Endothelial cell of umbilical vein (primary cell): ENCODE results near the gene FGD3. TPM values are rescaled to one million over a fixed set of nuclear protein-coding genes. Genes with fewer than 3 reads are reported as not detected.

Experiments used
- BruUV-seq: library from RNA; stranded (reverse); fragments of 400-500 nt; replicated peaks from 2 replicates; lab custom pipeline; 2021; lab: Mats Ljungman, UMichigan
- CTCF ChIA-PET: fragments of 300-600, 350-600 bp; sonication (Branson Sonifier 250); formaldehyde crosslinking; loops from one replicate; lab custom pipeline; 2021; ENCODE audit warnings: antibody characterized with exemption, inconsistent platforms; lab: Charles Lee
- POLR2A ChIA-PET: fragments of 300-600, 350-600 bp; sonication (Branson Sonifier 250); formaldehyde crosslinking; loops from one replicate; lab custom pipeline; 2021; ENCODE audit warnings: antibody characterized with exemption, inconsistent platforms; lab: Charles Lee
- DNase-seq: peaks from one replicate; pipeline ENCODE4 v3.0.0-alpha.2; 2011; ENCODE audit warnings: low read depth, low spot score
- FAIRE-seq: peaks from 2 replicates; lab custom pipeline; 2011; peaks lifted over from hg19 to GRCh38; lab: Jason Lieb, UNC
- H2AFZ ChIP-seq: 2 replicates; pipeline ENCODE4 v1.6.0; 2012; ENCODE audit warnings: low read depth, low read length, control low read depth, inconsistent platforms
- H3K27ac ChIP-seq: 2 replicates; pipeline ENCODE4 v1.5.1; 2011; ENCODE audit warnings: low read depth, mild to moderate bottlenecking, control low read depth, low read length, moderate library complexity; ENCODE audit not compliant: insufficient read depth
- H3K27me3 ChIP-seq, 2 experiments: 2 replicates each; pipeline versions ENCODE4 v1.6.0 to v1.6.1; 2011; ENCODE audit warnings: low read length in 2 of 2, mixed read lengths in 1 of 2; ENCODE audit not compliant: control insufficient read depth in 2 of 2, insufficient read depth in 2 of 2
- H3K36me3 ChIP-seq, 2 experiments: 2 replicates in 1 of 2; 3 replicates in 1 of 2; pipeline ENCODE4 v1.5.1; 2011; ENCODE audit warnings: low read length in 2 of 2, mild to moderate bottlenecking in 1 of 2, moderate library complexity in 1 of 2; ENCODE audit not compliant: control insufficient read depth in 2 of 2, insufficient read depth in 2 of 2; ENCODE audit errors: extremely low read depth in 1 of 2
- H3K4me1 ChIP-seq: 3 replicates; pipeline ENCODE4 v1.5.1; 2011; ENCODE audit warnings: mild to moderate bottlenecking, low read length; ENCODE audit not compliant: control insufficient read depth, insufficient read depth; ENCODE audit errors: extremely low read depth
- H3K4me2 ChIP-seq: 2 replicates; pipeline ENCODE4 v1.6.1; 2011; ENCODE audit warnings: low read length, control low read depth, mixed read lengths; ENCODE audit not compliant: insufficient read depth
- H3K4me3 ChIP-seq, 3 experiments: fragments of 200-600 bp in 1 of 3; sonication (generic), shearing (Covaris generic) in 1 of 3; replicated peaks in 1 of 3; 2 replicates each; pipeline ENCODE4 v1.5.1; 2011 to 2016; ENCODE audit warnings: control low read depth in 3 of 3, low read length in 3 of 3, mild to moderate bottlenecking in 2 of 3, inconsistent platforms in 1 of 3, low read depth in 1 of 3, moderate library complexity in 1 of 3; ENCODE audit not compliant: insufficient read depth in 1 of 3
- H3K79me2 ChIP-seq: 2 replicates; pipeline ENCODE4 v1.6.0; 2012; ENCODE audit warnings: low read length, inconsistent platforms; ENCODE audit not compliant: control insufficient read depth, insufficient read depth
- H3K9ac ChIP-seq: replicated peaks from 2 replicates; pipeline ENCODE3; 2011; ENCODE audit warnings: low read length, control low read depth; ENCODE audit not compliant: insufficient read depth; ENCODE audit errors: extremely low read depth
- H3K9me1 ChIP-seq: replicated peaks from 3 replicates; pipeline ENCODE4 v1.6.0; 2011; ENCODE audit warnings: mild to moderate bottlenecking, low read length; ENCODE audit not compliant: control insufficient read depth, insufficient read depth; ENCODE audit errors: extremely low read depth
- H3K9me3 ChIP-seq: replicated peaks from 2 replicates; pipeline ENCODE4 v1.5.1; 2012; ENCODE audit warnings: low read length, inconsistent platforms; ENCODE audit not compliant: control insufficient read depth, insufficient read depth
- H4K20me1 ChIP-seq: replicated peaks from 2 replicates; pipeline ENCODE3; 2011; ENCODE audit warnings: mild to moderate bottlenecking, low read length; ENCODE audit not compliant: control insufficient read depth, insufficient read depth; ENCODE audit errors: extremely low read depth
- CTCF ChIP-seq, 2 donors: IDR thresholded peaks; 1 replicate in 1 of 2; 2 replicates in 1 of 2; pipeline ENCODE4 v1.5.1; 2011; ENCODE audit warnings: low read length in 2 of 2, mild to moderate bottlenecking in 2 of 2, moderate library complexity in 2 of 2, control low read depth in 1 of 2, inconsistent platforms in 1 of 2, low read depth in 1 of 2; ENCODE audit not compliant: insufficient read depth in 1 of 2; ENCODE audit errors: extremely low read depth in 1 of 2
- EZH2 ChIP-seq: IDR thresholded peaks from 2 replicates; pipeline ENCODE4 v1.6.1; 2012; ENCODE audit warnings: borderline replicate concordance, low read depth, mild to moderate bottlenecking, moderate library complexity, low read length, inconsistent platforms; ENCODE audit not compliant: severe bottlenecking
- FOS ChIP-seq: IDR thresholded peaks from 2 replicates; pipeline ENCODE4 v1.6.1; 2011; ENCODE audit warnings: mild to moderate bottlenecking, low read length, moderate library complexity, borderline replicate concordance; ENCODE audit not compliant: insufficient read depth
- GATA2 ChIP-seq: IDR thresholded peaks from 2 replicates; pipeline ENCODE4 v1.7.0; 2011; ENCODE audit warnings: low read depth, mild to moderate bottlenecking, moderate library complexity, mixed read lengths, low read length; ENCODE audit not compliant: insufficient read length, insufficient read depth
- JUN ChIP-seq: IDR thresholded peaks from 2 replicates; pipeline ENCODE4 v1.6.1; 2011; ENCODE audit warnings: borderline replicate concordance, low read depth; ENCODE audit not compliant: insufficient read length, insufficient read depth
- MAX ChIP-seq: IDR thresholded peaks from 2 replicates; pipeline ENCODE4 v1.6.1; 2011; ENCODE audit not compliant: insufficient read depth, insufficient read length
- MYC ChIP-seq: IDR thresholded peaks from one replicate; pipeline ENCODE4 v1.6.1; 2011; ENCODE audit warnings: mild to moderate bottlenecking, low read depth, low read length
- POLR2A ChIP-seq: IDR thresholded peaks from 2 replicates; pipeline ENCODE4 v1.6.1; 2012; ENCODE audit warnings: low read depth, mild to moderate bottlenecking, control low read depth, low read length
- POLR2AphosphoS5 ChIP-seq: IDR thresholded peaks from 2 replicates; pipeline ENCODE4 v1.6.1; 2012; ENCODE audit warnings: low read depth, mild to moderate bottlenecking, control low read depth, low read length, moderate library complexity; ENCODE audit not compliant: insufficient read depth
- dilution Hi-C: fragments of 300-500 bp; cut with MboI; formaldehyde crosslinking; loops from one replicate; pipeline ENCODE4 v1.15.0; 2019; ENCODE audit warnings: low sequenced_read_pairs; ENCODE audit not compliant: extremely low pct_ligation_motif_present
- intact Hi-C: fragments of 100-400 bp; cut with micrococcal nuclease; formaldehyde crosslinking; loops from one replicate; pipeline ENCODE4 v1.10.0; 2022
- polyA plus RNA-seq, 4 experiments: library from polyadenylated mRNA; depleted of rRNA in 3 of 4; stranded (reverse) in 3 of 4; unstranded in 1 of 4; fragments of >200 nt; gene quantifications; 2 replicates each; pipeline versions ENCODE4 v1.2.1 to v1.2.3, GENCODE V29; 2011 to 2012; ENCODE audit warnings: missing spikeins in 1 of 4
- total RNA-seq: library from RNA; stranded (reverse); gene quantifications from 2 replicates; pipeline ENCODE4 v1.2.3, GENCODE V29; 2021

Gene FGD3
- total and polyA plus RNA-seq, 2 donors (not counting 3 experiments of a cell fraction or from before 2014, with no cell fraction given), result not detected

GRCh38 chr9:93059715-93060578 lies 112.6 kb downstream of the FGD3 start:
- no peaks in the 10 kb centered on the region for H3K4me1 ChIP-seq
- no peaks in the 10 kb centered on the region for H3K9me1 ChIP-seq
- ChIA-PET CTCF (interaction anchor here (1.0 kb wide), 1 partner anchor 32 kb away, joined by 3 read pairs; no protein-coding TSS in a partner anchor), POLR2A (no interaction called here)
- H3K79me2 ChIP-seq, result no peaks in the 10 kb centered on the region
- FAIRE-seq (no peak), DNase-seq (no peak)
- no peak overlapping the region for H3K9ac ChIP-seq
- dilution Hi-C loops (no loop called here), intact Hi-C loops (loop anchor here (5.0 kb wide), 1 partner anchor 32 kb away; no protein-coding TSS in a partner anchor)
- H3K4me2 ChIP-seq, result no peak overlapping the region
- peaks cover 0 to 2% of the 10 kb centered on the region in 2 experiments for H3K27me3 ChIP-seq
- H2AFZ ChIP-seq, result no peak overlapping the region
- BruUV-seq, result no TSS peak
- H3K4me3 ChIP-seq, result no peak overlapping the region
- no peaks in the 10 kb centered on the region for H3K36me3 ChIP-seq
- no peaks in the 10 kb centered on the region for H3K9me3 ChIP-seq
- no peak overlapping the region for H3K27ac ChIP-seq
- no peaks in the 10 kb centered on the region for H4K20me1 ChIP-seq
- TF ChIP-seq EZH2 (no peak), MYC (no peak), GATA2 (no peak), JUN (no peak), MAX (no peak), FOS (no peak), CTCF (IDR thresholded peaks at IDR 0.05; ENCODE audit: extremely low read depth in 1 of 2, insufficient read depth in 1 of 2, low read depth in 1 of 2, low read length in 2 of 2) (no peak), POLR2AphosphoS5 (no peak), POLR2A (no peak)
